ENCODE data around the gene ACKR2.
A peak's percentile ranks its signal among the peaks of the same experiment; 100 is the strongest.

The ACKR2 gene

DNA sequence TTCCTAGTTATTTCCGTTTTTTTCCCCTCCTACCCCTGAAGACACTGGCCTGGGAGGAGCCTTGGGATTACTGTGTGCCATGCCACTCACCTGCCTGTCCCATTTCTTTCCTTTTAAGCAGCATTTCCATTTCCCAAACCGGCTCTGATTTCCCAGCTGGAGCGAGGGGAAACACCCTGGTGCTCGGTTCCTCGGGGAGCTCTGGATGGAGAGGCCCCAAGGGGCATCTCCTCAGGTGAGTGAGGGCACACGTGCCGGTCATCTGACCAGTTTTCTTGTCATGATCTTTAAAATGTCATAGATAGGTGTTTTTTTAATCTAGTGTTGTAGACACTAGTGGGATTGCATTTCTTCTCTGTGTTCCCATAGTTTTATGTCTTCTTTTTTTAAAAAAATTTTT lies 99.4 kb downstream of the ACKR2 start:
- no peaks in the 10 kb centered on the region for H3K4me1 ChIP-seq (ENCODE audit: control insufficient read depth, insufficient read depth, low read length)
- H3K27me3 ChIP-seq (ENCODE audit: control insufficient read depth, insufficient read depth, low read length), result no peaks in the 10 kb centered on the region
- peaks cover 11% of the 10 kb centered on the region for H3K9me3 ChIP-seq (ENCODE audit: control insufficient read depth, insufficient read depth, low read length)
- no peak overlapping the region for H3K4me3 ChIP-seq (ENCODE audit: low read depth, low read length)
- no peaks in the 10 kb centered on the region for H3K36me3 ChIP-seq (ENCODE audit: control insufficient read depth, insufficient read depth, low read length)
- H3K9ac ChIP-seq (ENCODE audit: low read depth, low read length), result no peak overlapping the region
- no peak overlapping the region for H3K27ac ChIP-seq (ENCODE audit: low read depth, low read length)

DNA sequence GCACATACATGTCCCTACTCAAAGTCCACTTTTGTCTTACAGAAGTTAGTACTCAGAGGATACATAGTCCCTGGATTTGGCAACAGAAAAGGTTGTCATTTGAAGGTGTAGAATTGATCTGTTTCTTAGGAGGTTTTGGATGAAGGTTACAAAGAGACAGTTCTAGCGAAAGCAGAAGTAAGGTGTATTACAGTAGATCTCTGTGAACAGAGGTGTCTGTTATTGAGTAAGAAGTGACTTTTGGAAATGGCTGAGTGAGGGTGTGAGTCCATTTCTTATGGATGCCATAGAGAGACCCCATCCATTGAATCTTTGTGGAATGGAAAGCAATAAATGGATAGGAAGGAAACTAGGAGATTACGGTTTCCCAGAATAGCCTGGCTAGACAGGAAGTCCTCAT lies 102.3 kb downstream of the ACKR2 start:
- no peaks in the 10 kb centered on the region for H3K4me1 ChIP-seq (ENCODE audit: control insufficient read depth, insufficient read depth, low read length)
- H3K4me3 ChIP-seq (ENCODE audit: low read depth, low read length), result no peak overlapping the region
- H3K27ac ChIP-seq (ENCODE audit: low read depth, low read length), result no peak overlapping the region
- no peak overlapping the region for H3K9ac ChIP-seq (ENCODE audit: low read depth, low read length)
- no peaks in the 10 kb centered on the region for H3K36me3 ChIP-seq (ENCODE audit: control insufficient read depth, insufficient read depth, low read length)
- H3K27me3 ChIP-seq (ENCODE audit: control insufficient read depth, insufficient read depth, low read length), result no peaks in the 10 kb centered on the region
- H3K9me3 ChIP-seq (ENCODE audit: control insufficient read depth, insufficient read depth, low read length), result peaks cover 35% of the 10 kb centered on the region

DNA sequence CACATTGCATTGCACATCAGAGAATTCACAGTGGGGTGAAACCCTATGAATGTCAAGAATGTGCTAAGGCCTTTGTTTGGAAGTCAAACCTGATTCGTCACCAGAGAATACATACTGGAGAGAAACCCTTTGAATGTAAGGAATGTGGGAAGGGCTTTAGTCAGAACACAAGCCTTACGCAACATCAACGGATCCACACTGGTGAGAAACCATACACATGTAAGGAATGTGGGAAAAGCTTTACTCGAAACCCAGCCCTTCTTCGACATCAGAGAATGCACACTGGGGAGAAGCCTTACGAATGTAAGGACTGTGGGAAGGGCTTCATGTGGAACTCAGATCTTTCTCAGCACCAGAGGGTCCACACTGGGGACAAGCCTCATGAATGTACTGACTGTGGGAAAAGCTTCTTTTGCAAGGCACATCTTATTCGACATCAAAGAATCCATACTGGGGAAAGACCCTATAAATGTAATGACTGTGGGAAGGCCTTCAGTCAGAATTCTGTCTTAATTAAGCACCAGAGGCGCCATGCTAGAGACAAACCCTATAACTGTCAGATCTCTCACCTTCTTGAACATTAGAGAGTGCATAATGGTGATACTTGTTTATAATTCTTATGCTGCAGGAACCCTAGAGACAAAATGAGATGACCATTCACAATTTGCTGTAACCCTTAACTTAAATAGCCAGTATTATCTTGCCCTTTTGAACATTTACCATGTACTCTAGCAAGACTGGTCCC lies 105.7 kb downstream of the ACKR2 start:
- Histone ChIP-seq H3K4me1 (ENCODE audit: control insufficient read depth, insufficient read depth, low read length) (no peaks in the 10 kb centered on the region), H3K27me3 (ENCODE audit: control insufficient read depth, insufficient read depth, low read length) (no peaks in the 10 kb centered on the region), H3K4me3 (ENCODE audit: low read depth, low read length) (no peak overlapping the region; the same call in 1 of the 2 replicates), H3K9ac (ENCODE audit: low read depth, low read length) (no peak overlapping the region), H3K9me3 (ENCODE audit: control insufficient read depth, insufficient read depth, low read length) (peaks cover 51% of the 10 kb centered on the region), H3K27ac (ENCODE audit: low read depth, low read length) (peak overlapping the region; percentile 49), H3K36me3 (ENCODE audit: control insufficient read depth, insufficient read depth, low read length) (no peaks in the 10 kb centered on the region)
